Measurements from ENCODE around the gene ATP5F1E.
A peak's percentile ranks its signal among the peaks of the same experiment; 100 is the strongest.

ATP5F1E gene

GRCh38 chr20:59010321-59010994 is 21.7 kb downstream of the ATP5F1E start:
- TF ChIP-seq MAX (IDR thresholded peaks at IDR 0.05) (no peak), REST (IDR thresholded peaks at IDR 0.05; ENCODE audit: low read depth) (no peak), FOXM1 (IDR thresholded peaks at IDR 0.05; ENCODE audit: borderline replicate concordance, low read depth) (no peak), RAD21 (IDR thresholded peaks at IDR 0.05; ENCODE audit: low read depth) (no peak), TAF1 (IDR thresholded peaks at IDR 0.05; ENCODE audit: low read depth) (no peak), USF1 (IDR thresholded peaks at IDR 0.05) (no peak), YY1 (IDR thresholded peaks at IDR 0.05; ENCODE audit: low read depth) (no peak)

- TF ChIP-seq FOXM1 (IDR thresholded peaks at IDR 0.05; ENCODE audit: borderline replicate concordance, low read depth) (no peak), TCF12 (IDR thresholded peaks at IDR 0.05; ENCODE audit: low read depth) (no peak), CREB1 (IDR thresholded peaks at IDR 0.05; ENCODE audit: low read depth) (no peak), EGR1 (IDR thresholded peaks at IDR 0.05) (no peak), CEBPB (IDR thresholded peaks at IDR 0.05) (no peak), TEAD4 (IDR thresholded peaks at IDR 0.05) (no peak), MAX (IDR thresholded peaks at IDR 0.05) (no peak), USF1 (IDR thresholded peaks at IDR 0.05) (no peak), ZBTB7A (IDR thresholded peaks at IDR 0.05; ENCODE audit: low read depth) (no peak), YY1 (IDR thresholded peaks at IDR 0.05; ENCODE audit: low read depth) (no peak), RAD21 (IDR thresholded peaks at IDR 0.05; ENCODE audit: low read depth) (no peak), NFIC (IDR thresholded peaks at IDR 0.05) (no peak), EP300 (IDR thresholded peaks at IDR 0.05; ENCODE audit: borderline replicate concordance) (no peak), TAF1 (IDR thresholded peaks at IDR 0.05; ENCODE audit: low read depth) (no peak), REST (IDR thresholded peaks at IDR 0.05; ENCODE audit: low read depth) (no peak)
These were observed 23.3 kb downstream of the ATP5F1E start for GRCh38 chr20:59008715-59009336.

GRCh38 chr20:59007665-59008511 is 24.2 kb downstream of the ATP5F1E start:
- TF ChIP-seq ZBTB7A (IDR thresholded peaks at IDR 0.05; ENCODE audit: low read depth) (no peak), CEBPB (IDR thresholded peaks at IDR 0.05) (no peak), TAF1 (IDR thresholded peaks at IDR 0.05; ENCODE audit: low read depth) (no peak), USF1 (IDR thresholded peaks at IDR 0.05) (no peak; the same call in 1 of the 2 replicates)

GRCh38 chr20:59006864-59007664 is 25.1 kb downstream of the ATP5F1E start, which contains the start of gene CTSZ:
Gene CTSZ, minus strand, starts transcription at chr20:59007254. Its CDS starts 126 bp downstream, at chr20:59007128.
- peak; percentile 22; the same call in 1 of the 2 replicates for TF ChIP-seq ZBTB7A (IDR thresholded peaks at IDR 0.05; ENCODE audit: low read depth)
- no peak for TF ChIP-seq EP300 (IDR thresholded peaks at IDR 0.05; ENCODE audit: borderline replicate concordance)
- peak; percentile 48; the same call in 1 of the 2 replicates for TF ChIP-seq MAX (IDR thresholded peaks at IDR 0.05)
- no peak for TF ChIP-seq NFIC (IDR thresholded peaks at IDR 0.05)
- no peak for TF ChIP-seq YY1 (IDR thresholded peaks at IDR 0.05; ENCODE audit: low read depth)
- TF ChIP-seq FOXM1 (IDR thresholded peaks at IDR 0.05; ENCODE audit: borderline replicate concordance, low read depth) = no peak
